GM12878 (cell line): Measurements from ENCODE around the gene GAB3. TPM values are rescaled to one million over a fixed set of nuclear protein-coding genes. Genes with fewer than 3 reads are reported as not detected.

Source experiments
- ATAC-seq: fragments of 200-7000 bp; cut with Tn5 transposase; 3 replicates; pipeline ENCODE4 v1.9.1; 2020; ENCODE audit warnings: mild to moderate bottlenecking, moderate library complexity
- BruUV-seq: library from RNA; stranded (reverse); fragments of 400-500 nt; replicated peaks from 2 replicates; lab custom pipeline; 2021; lab: Mats Ljungman, UMichigan
- CTCF ChIA-PET: fragments of 300-600 bp; sonication (Branson Sonifier 250); formaldehyde crosslinking; extraction: SDS; loops from one replicate; lab custom pipeline; 2021; ENCODE audit warnings: inconsistent platforms; lab: Yijun Ruan, JAX
- POLR2A ChIA-PET: fragments of 350-600 bp; formaldehyde crosslinking; extraction: SDS; loops from one replicate; lab custom pipeline; 2021; ENCODE audit warnings: inconsistent platforms; lab: Charles Lee
- RAD21 ChIA-PET: fragments of 300-600 bp; sonication (Branson Sonifier 250); formaldehyde crosslinking; loops from one replicate; lab custom pipeline; 2023; ENCODE audit warnings: antibody characterized with exemption; ENCODE audit not compliant: unreplicated experiment; lab: Charles Lee
- SMC1A ChIA-PET: fragments of 300-600 bp; sonication (Branson Sonifier 250); formaldehyde crosslinking; loops from one replicate; lab custom pipeline; 2023; ENCODE audit not compliant: unreplicated experiment, uncharacterized antibody; lab: Charles Lee
- DNase-seq: peaks from one replicate; pipeline ENCODE4 v3.0.0-alpha.2; 2011; ENCODE audit warnings: low read depth, low spot score
- FAIRE-seq: peaks from 3 replicates; lab custom pipeline; 2011; peaks lifted over from hg19 to GRCh38; lab: Jason Lieb, UNC
- H2AFZ ChIP-seq: 2 replicates; pipeline ENCODE4 v1.6.0; 2011; ENCODE audit warnings: low read depth, low read length, control low read depth; ENCODE audit not compliant: control insufficient read depth
- H3K27ac ChIP-seq: 2 replicates; pipeline ENCODE4 v1.5.1; 2011; ENCODE audit warnings: control low read depth; ENCODE audit not compliant: control insufficient read depth, insufficient read depth
- H3K27me3 ChIP-seq, 2 experiments: replicated peaks in 1 of 2; 2 replicates each; pipeline versions ENCODE4 v1.6.0 to v1.6.1; 2011; ENCODE audit warnings: low read length in 1 of 2; ENCODE audit not compliant: control insufficient read depth in 2 of 2, insufficient read depth in 2 of 2
- H3K36me3 ChIP-seq, 2 experiments: 2 replicates each; pipeline ENCODE4 v1.5.1; 2011; ENCODE audit warnings: low read length in 1 of 2; ENCODE audit not compliant: control insufficient read depth in 2 of 2, insufficient read depth in 2 of 2
- H3K4me1 ChIP-seq: 2 replicates; pipeline ENCODE4 v1.6.1; 2011; ENCODE audit warnings: mild to moderate bottlenecking, low read length, moderate library complexity, mixed read lengths; ENCODE audit not compliant: control insufficient read depth, insufficient read depth
- H3K4me2 ChIP-seq: 2 replicates; pipeline ENCODE4 v1.6.0; 2011; ENCODE audit warnings: control low read depth; ENCODE audit not compliant: control insufficient read depth, insufficient read depth
- H3K4me3 ChIP-seq: fragments of 200-600 bp; sonication (generic); 2 replicates; pipeline ENCODE4 v1.5.1; 2016
- H3K79me2 ChIP-seq: 2 replicates; pipeline ENCODE4 v1.6.0; 2011; ENCODE audit warnings: low read length; ENCODE audit not compliant: control insufficient read depth, insufficient read depth
- H3K9ac ChIP-seq: 2 replicates; pipeline ENCODE4 v1.8.0; 2011; ENCODE audit warnings: low read length, control low read depth, mixed read lengths; ENCODE audit not compliant: control insufficient read depth, insufficient read depth
- H3K9me3 ChIP-seq: replicated peaks from 3 replicates; pipeline ENCODE4 v1.5.1; 2011; ENCODE audit warnings: mild to moderate bottlenecking, low read length; ENCODE audit not compliant: control insufficient read depth, insufficient read depth
- H4K20me1 ChIP-seq: 2 replicates; pipeline ENCODE4 v1.6.0; 2011; ENCODE audit not compliant: control insufficient read depth, insufficient read depth
- BCLAF1 ChIP-seq: fragments of 450-650 bp; IDR thresholded peaks from 2 replicates; pipeline ENCODE4 v1.6.1; 2017; ENCODE audit warnings: antibody characterized with exemption, mild to moderate bottlenecking, moderate library complexity
- CBFB ChIP-seq: IDR thresholded peaks from 2 replicates; pipeline ENCODE4 v1.6.1; 2016; ENCODE audit warnings: antibody characterized with exemption, low read depth
- CBX3 ChIP-seq: fragments of 200-600 bp; sonication (generic); IDR thresholded peaks from 2 replicates; pipeline ENCODE4 v1.6.1; 2016; ENCODE audit warnings: low read depth, borderline replicate concordance
- CBX5 ChIP-seq: sonication (generic); IDR thresholded peaks from 2 replicates; pipeline ENCODE4 v1.6.1; 2016; ENCODE audit warnings: low read depth, moderate library complexity, mild to moderate bottlenecking, inconsistent platforms
- CTCF ChIP-seq, 3 experiments: IDR thresholded peaks in 2 of 3; conservative IDR thresholded peaks in 1 of 3; 2 replicates each; pipeline ENCODE4 v1.5.1; 2011; ENCODE audit warnings: low read depth in 3 of 3, low read length in 3 of 3, mild to moderate bottlenecking in 3 of 3, control low read depth in 2 of 3, moderate library complexity in 2 of 3, inconsistent platforms in 1 of 3, mixed read lengths in 1 of 3; ENCODE audit not compliant: control insufficient read depth in 2 of 3, insufficient read depth in 1 of 3; ENCODE audit errors: extremely low read depth in 1 of 3
- HDGF ChIP-seq: fragments of 450-650 bp; IDR thresholded peaks from 2 replicates; pipeline ENCODE4 v1.6.1; 2016; ENCODE audit warnings: antibody characterized with exemption
- JUNB ChIP-seq: IDR thresholded peaks from 2 replicates; pipeline ENCODE4 v1.6.1; 2016; ENCODE audit warnings: antibody characterized with exemption, mild to moderate bottlenecking
- KLF5 ChIP-seq: fragments of 450-650 bp; IDR thresholded peaks from 2 replicates; pipeline ENCODE4 v1.6.1; 2014; ENCODE audit warnings: mild to moderate bottlenecking; ENCODE audit not compliant: partially characterized antibody
- MEF2A ChIP-seq: IDR thresholded peaks from 2 replicates; pipeline ENCODE4 v1.6.1; 2011; ENCODE audit warnings: low read depth, mild to moderate bottlenecking, low read length, moderate library complexity; ENCODE audit not compliant: insufficient read depth
- MTA2 ChIP-seq: fragments of 450-650 bp; IDR thresholded peaks from 2 replicates; pipeline ENCODE4 v1.6.1; 2016; ENCODE audit warnings: low read depth, mild to moderate bottlenecking, moderate library complexity
- PAX5 ChIP-seq: IDR thresholded peaks from 2 replicates; pipeline ENCODE4 v1.6.1; 2011; ENCODE audit warnings: low read depth, low read length, borderline replicate concordance
- SMARCA5 ChIP-seq: fragments of 450-650 bp; IDR thresholded peaks from 2 replicates; pipeline ENCODE4 v1.6.1; 2017; ENCODE audit warnings: mild to moderate bottlenecking
- SREBF1 ChIP-seq: IDR thresholded peaks from 2 replicates; pipeline ENCODE4 v1.6.1; 2012; ENCODE audit warnings: mild to moderate bottlenecking, low read length
- TCF3 ChIP-seq: IDR thresholded peaks from 2 replicates; pipeline ENCODE4 v1.6.1; 2012; ENCODE audit warnings: low read depth, mild to moderate bottlenecking, low read length, borderline replicate concordance; ENCODE audit not compliant: insufficient read depth
- ZBTB4 ChIP-seq: fragments of 450-650 bp; formaldehyde crosslinking; IDR thresholded peaks from 2 replicates; pipeline ENCODE4 v1.4.0; 2022; ENCODE audit warnings: mild to moderate bottlenecking, moderate library complexity
- ZNF217 ChIP-seq: fragments of 450-650 bp; IDR thresholded peaks from 2 replicates; pipeline ENCODE4 v1.6.1; 2017; ENCODE audit warnings: antibody characterized with exemption, mild to moderate bottlenecking
- WGBS: methylation state at CpG from one replicate; pipeline ENCODE4 v1.1.6; 2016; ENCODE audit warnings: low lambda C conversion rate; ENCODE audit not compliant: insufficient replicate concordance, insufficient coverage; ENCODE audit errors: missing lambda C conversion rate; 5-methylcytosine and 5-hydroxymethylcytosine counted together
- in situ Hi-C: fragments of 300-500 bp; cut with MboI; formaldehyde crosslinking; loops from 9 replicates; pipeline ENCODE4 v1.14.3; 2018; ENCODE audit warnings: mixed read lengths
- intact Hi-C: fragments of 100-400 bp; cut with micrococcal nuclease; formaldehyde crosslinking; loops from one replicate; pipeline ENCODE4 v1.14.2; 2022; ENCODE audit not compliant: unreplicated experiment
- polyA plus RNA-seq, 11 experiments: library from polyadenylated mRNA; depleted of rRNA in 4 of 11; unstranded in 6 of 11; stranded (reverse) in 5 of 11; fragments of >200 nt; fragmentation: Nextera tagmentation in 4 of 11; fragmentation: Illumina TruSeq in 1 of 11; extraction: Ambion mirVana in 4 of 11; extraction: Trizol in 1 of 11; gene quantifications; 1 replicate in 1 of 11; 2 replicates in 10 of 11; pipeline versions ENCODE4 v1.2.1 to v1.2.3, GENCODE V29; 2011 to 2016; ENCODE audit warnings: inconsistent platforms in 2 of 11, missing spikeins in 2 of 11, low read depth in 1 of 11
- total RNA-seq, 4 experiments: library from RNA; depleted of rRNA in 3 of 4; stranded (reverse); fragments of >200 nt in 3 of 4; fragmentation: Illumina TruSeq in 1 of 4; extraction: Trizol in 1 of 4; gene quantifications; 2 replicates each; pipeline versions ENCODE4 v1.2.1 to v1.2.3, GENCODE V29; 2013 to 2021

GAB3 gene
- total and polyA plus RNA-seq, 10 of the 15 experiments (the other 5 are each of a cell fraction or from before 2014, with no cell fraction given), result 0.10 to 2.0 (median 0.85) TPM

GRCh38 chrX:154738011-154738738 is 12.7 kb downstream of the GAB3 start:
- POLR2A ChIA-PET, result no interaction called here
- SMC1A ChIA-PET, result interaction anchor here (1.7 kb wide), 1 partner anchor 10 kb away, joined by 6 read pairs; no protein-coding TSS in a partner anchor
- in situ Hi-C loops, result loop anchor here (25.0 kb wide), 1 partner anchor 151 kb away; the partner anchor contains the start of gene CTAG1A
- no TSS peak for BruUV-seq
- no peaks in the 10 kb centered on the region for H3K36me3 ChIP-seq
- no peak overlapping the region for H3K4me2 ChIP-seq
- peak overlapping the region; percentile 39; the same call in 1 of the 2 replicates for H2AFZ ChIP-seq
- H3K4me1 ChIP-seq, result peaks cover 8% of the 10 kb centered on the region
- H3K27ac ChIP-seq, result no peak overlapping the region
- no peaks in the 10 kb centered on the region for H4K20me1 ChIP-seq
- H3K27me3 ChIP-seq, result no peaks in the 10 kb centered on the region
- ATAC-seq (no peak), FAIRE-seq (peak; percentile 13), DNase-seq (no peak)
- H3K4me3 ChIP-seq, result no peak overlapping the region
- no peaks in the 10 kb centered on the region for H3K9me3 ChIP-seq
- 15% methylated on average over 8 of the region's 8 CpGs for WGBS
- H3K9ac ChIP-seq, result no peak overlapping the region
- CTCF ChIA-PET, result interaction anchor here (0.8 kb wide), 1 partner anchor 11 kb away, joined by 3 read pairs; no protein-coding TSS in a partner anchor
- RAD21 ChIA-PET, result no interaction called here
- H3K79me2 ChIP-seq, result no peaks in the 10 kb centered on the region
- intact Hi-C loops, result no loop called here
- no peak for TF ChIP-seq PAX5
- TF ChIP-seq MEF2A, result no peak
- no peak for TF ChIP-seq CTCF (IDR thresholded peaks at IDR 0.05 in 2 of 3, conservative IDR thresholded peaks at IDR 0.05 in 1 of 3; ENCODE audit: control insufficient read depth in 2 of 3, extremely low read depth in 1 of 3, insufficient read depth in 1 of 3, low read depth in 3 of 3, low read length in 3 of 3)
- TF ChIP-seq CBX3, result no peak
- no peak for TF ChIP-seq ZBTB4 (CRISPR knock-in tag)
- no peak for TF ChIP-seq SMARCA5
- no peak for TF ChIP-seq BCLAF1
- no peak for TF ChIP-seq HDGF
- TF ChIP-seq SREBF1, result no peak
- TF ChIP-seq CBFB, result no peak
- TF ChIP-seq MTA2, result no peak
- no peak for TF ChIP-seq JUNB
- TF ChIP-seq ZNF217, result no peak
- TF ChIP-seq CBX5, result no peak
- TF ChIP-seq TCF3, result no peak
- no peak for TF ChIP-seq KLF5
